ENCODE measurements around the gene ZNF770.

Gene ZNF770

DNA sequence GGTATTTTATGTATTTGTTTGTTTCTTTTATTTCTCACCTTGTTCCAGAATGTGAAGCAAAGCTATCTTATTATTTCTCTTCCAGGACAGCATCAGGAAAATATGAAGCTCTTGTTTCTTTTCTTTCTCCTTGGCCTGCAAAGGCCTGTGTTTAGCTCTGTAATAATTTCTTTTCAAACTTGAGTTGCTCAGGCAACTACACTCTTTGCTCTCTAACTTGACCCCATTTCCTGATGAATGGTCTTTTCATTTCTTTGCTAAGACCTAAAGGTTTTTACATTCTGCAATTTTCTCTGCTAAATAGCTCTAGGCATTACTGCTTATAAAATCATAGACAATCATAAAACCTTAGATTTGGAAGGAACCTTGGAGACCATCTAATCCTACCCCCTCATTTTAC lies 26.2 kb upstream of the ZNF770 start:
- no peak overlapping the region for H3K4me3 Mint-ChIP-seq
- no peaks in the 10 kb centered on the region for H3K36me3 Mint-ChIP-seq (ENCODE audit: low read depth)
- no peak overlapping the region for H3K27ac Mint-ChIP-seq
- TF ChIP-seq, protein P1, sequence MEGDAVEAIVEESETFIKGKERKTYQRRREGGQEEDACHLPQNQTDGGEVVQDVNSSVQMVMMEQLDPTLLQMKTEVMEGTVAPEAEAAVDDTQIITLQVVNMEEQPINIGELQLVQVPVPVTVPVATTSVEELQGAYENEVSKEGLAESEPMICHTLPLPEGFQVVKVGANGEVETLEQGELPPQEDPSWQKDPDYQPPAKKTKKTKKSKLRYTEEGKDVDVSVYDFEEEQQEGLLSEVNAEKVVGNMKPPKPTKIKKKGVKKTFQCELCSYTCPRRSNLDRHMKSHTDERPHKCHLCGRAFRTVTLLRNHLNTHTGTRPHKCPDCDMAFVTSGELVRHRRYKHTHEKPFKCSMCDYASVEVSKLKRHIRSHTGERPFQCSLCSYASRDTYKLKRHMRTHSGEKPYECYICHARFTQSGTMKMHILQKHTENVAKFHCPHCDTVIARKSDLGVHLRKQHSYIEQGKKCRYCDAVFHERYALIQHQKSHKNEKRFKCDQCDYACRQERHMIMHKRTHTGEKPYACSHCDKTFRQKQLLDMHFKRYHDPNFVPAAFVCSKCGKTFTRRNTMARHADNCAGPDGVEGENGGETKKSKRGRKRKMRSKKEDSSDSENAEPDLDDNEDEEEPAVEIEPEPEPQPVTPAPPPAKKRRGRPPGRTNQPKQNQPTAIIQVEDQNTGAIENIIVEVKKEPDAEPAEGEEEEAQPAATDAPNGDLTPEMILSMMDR (IDR thresholded peaks at IDR 0.05): no peak
- no peak for DNase-seq
- H3K9me3 Mint-ChIP-seq: no peaks in the 10 kb centered on the region
- peaks cover 22% of the 10 kb centered on the region for H3K27me3 Mint-ChIP-seq (ENCODE audit: low read depth, poor library complexity)
- peaks cover under 1% of the 10 kb centered on the region for H3K4me1 Mint-ChIP-seq

DNA sequence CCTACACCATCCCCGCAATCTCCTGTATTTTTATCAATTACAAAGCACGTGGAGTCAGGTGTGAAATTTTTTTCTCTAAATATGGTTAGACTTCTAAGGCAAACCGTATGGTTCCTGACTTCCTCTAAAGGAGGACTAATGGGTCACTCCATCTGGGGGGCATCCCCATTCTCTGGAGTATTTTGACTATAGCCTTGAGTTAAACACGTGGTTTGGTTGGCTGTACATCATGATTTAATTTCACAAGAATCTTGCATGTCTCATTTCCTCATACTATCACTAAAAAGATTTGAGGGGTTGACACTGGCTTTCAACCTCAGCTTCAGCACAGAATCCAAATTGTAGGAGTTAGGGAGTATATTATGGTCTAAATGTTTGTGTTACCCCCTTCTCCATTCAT lies 25.3 kb upstream of the ZNF770 start:
- no peaks in the 10 kb centered on the region for H3K36me3 Mint-ChIP-seq (ENCODE audit: low read depth)
- TF ChIP-seq, protein P1 (IDR thresholded peaks at IDR 0.05): no peak
- no peak overlapping the region for H3K27ac Mint-ChIP-seq
- DNase-seq: no peak
- no peaks in the 10 kb centered on the region for H3K4me1 Mint-ChIP-seq
- H3K4me3 Mint-ChIP-seq: no peak overlapping the region
- peaks cover 22% of the 10 kb centered on the region for H3K27me3 Mint-ChIP-seq (ENCODE audit: low read depth, poor library complexity)
- H3K9me3 Mint-ChIP-seq: no peaks in the 10 kb centered on the region

DNA sequence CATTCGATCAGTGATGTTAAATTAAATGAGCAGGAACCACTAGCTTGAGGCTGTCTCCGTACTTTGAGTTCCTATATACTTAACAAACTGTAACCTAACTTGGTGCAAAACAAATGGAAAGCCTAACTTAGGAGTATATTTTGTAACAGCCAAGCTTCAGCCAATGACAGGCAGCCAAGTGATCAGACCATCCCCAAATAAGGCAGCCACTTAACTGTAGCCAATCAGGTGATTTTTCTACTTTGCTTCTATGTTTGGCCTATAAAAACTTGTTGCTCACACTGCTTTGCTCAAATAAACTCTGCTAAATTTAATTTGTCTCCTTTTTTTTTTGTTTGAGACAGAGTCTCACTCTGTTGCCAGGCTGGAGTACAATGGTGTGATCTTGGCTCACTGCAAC lies 19.3 kb upstream of the ZNF770 start:
- H3K4me1 Mint-ChIP-seq: peaks cover 4% of the 10 kb centered on the region
- H3K36me3 Mint-ChIP-seq (ENCODE audit: low read depth): no peaks in the 10 kb centered on the region
- H3K27me3 Mint-ChIP-seq (ENCODE audit: low read depth, poor library complexity): peaks cover 4% of the 10 kb centered on the region
- DNase-seq: no peak
- H3K9me3 Mint-ChIP-seq: no peaks in the 10 kb centered on the region
- H3K27ac Mint-ChIP-seq: no peak overlapping the region
- no peak overlapping the region for H3K4me3 Mint-ChIP-seq
- TF ChIP-seq, protein P1 (IDR thresholded peaks at IDR 0.05): no peak

DNA sequence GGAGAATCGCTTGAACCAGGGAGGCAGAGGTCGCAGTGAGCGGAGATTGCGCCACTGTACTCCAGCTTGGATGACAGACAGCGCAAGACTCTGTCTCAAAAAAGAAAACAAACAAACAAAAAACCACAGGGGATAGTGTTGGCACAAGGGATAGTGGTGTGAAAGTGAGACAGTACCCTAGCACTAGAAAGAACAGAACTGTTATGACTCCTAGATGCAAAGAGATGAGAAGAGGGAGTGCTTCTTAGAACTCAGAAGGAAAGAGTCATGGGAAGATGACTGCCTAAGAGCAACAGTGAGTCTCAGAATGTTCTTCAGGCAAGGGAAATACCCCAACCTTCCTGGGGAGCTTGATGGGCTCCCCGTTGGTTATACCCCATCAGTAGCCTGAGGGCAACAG lies 17.8 kb upstream of the ZNF770 start:
- Mint-ChIP-seq H3K27ac (peak overlapping the region; percentile 42), H3K9me3 (no peaks in the 10 kb centered on the region), H3K4me1 (peaks cover 4% of the 10 kb centered on the region), H3K36me3 (ENCODE audit: low read depth) (no peaks in the 10 kb centered on the region), H3K27me3 (ENCODE audit: low read depth, poor library complexity) (no peaks in the 10 kb centered on the region), H3K4me3 (no peak overlapping the region)
- DNase-seq: no peak
- TF ChIP-seq, protein P1 (IDR thresholded peaks at IDR 0.05): no peak

DNA sequence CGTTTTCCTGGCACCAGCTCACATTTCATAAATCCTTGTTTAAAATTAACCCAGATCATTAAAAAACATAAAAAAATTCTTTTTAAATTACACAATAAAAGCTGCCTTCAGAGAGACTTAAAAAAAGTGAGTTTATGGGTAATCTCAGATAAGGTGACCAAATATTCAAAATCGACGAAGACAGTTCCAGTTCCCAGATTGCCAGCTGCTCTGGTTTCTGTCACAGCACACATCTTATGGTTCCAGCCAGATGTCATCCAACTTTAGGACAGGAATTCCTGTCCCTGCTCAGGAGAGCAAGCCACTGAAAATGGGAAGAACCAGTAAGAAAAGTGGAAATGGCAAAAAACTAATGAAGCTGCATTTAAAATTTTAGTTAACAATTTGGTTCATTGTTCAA lies 15.8 kb upstream of the ZNF770 start:
- Mint-ChIP-seq H3K4me1 (peaks cover 4% of the 10 kb centered on the region), H3K27me3 (ENCODE audit: low read depth, poor library complexity) (no peaks in the 10 kb centered on the region), H3K4me3 (no peak overlapping the region), H3K9me3 (no peaks in the 10 kb centered on the region), H3K36me3 (ENCODE audit: low read depth) (no peaks in the 10 kb centered on the region), H3K27ac (no peak overlapping the region)
- TF ChIP-seq, protein P1 (IDR thresholded peaks at IDR 0.05): no peak
- no peak for DNase-seq

DNA sequence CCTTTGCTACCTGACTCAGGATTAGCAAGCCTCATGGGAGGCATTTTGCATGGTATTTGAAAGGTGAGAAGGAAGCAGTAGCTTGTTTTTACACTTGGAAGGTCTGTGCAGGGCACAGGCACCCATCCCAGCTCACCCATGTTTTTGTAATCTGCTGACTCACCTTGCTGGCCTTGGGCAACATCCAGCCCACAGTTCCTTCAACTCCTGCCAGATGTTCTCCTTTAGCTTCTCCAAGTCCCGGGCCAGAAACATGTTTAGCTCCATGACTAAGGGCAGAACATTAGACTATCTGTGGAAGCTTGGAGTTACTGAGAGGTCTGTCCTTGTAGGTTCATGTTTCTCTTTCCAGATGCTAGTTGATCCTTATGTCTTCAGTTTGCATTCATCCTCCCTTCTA lies 12.4 kb upstream of the ZNF770 start:
- Mint-ChIP-seq H3K4me3 (no peak overlapping the region), H3K36me3 (ENCODE audit: low read depth) (no peaks in the 10 kb centered on the region), H3K9me3 (peaks cover 4% of the 10 kb centered on the region), H3K27ac (no peak overlapping the region), H3K27me3 (ENCODE audit: low read depth, poor library complexity) (peaks cover 4% of the 10 kb centered on the region), H3K4me1 (no peaks in the 10 kb centered on the region)
- no peak for DNase-seq
- TF ChIP-seq, protein P1 (IDR thresholded peaks at IDR 0.05): no peak
